Measurements from ENCODE around the gene SFTPB.
"Not testable (repeated sequence)": the region's sequence is repeated elsewhere in the genome, so short reads cannot be mapped to it uniquely, and the experiment has no call there.

The SFTPB gene

DNA sequence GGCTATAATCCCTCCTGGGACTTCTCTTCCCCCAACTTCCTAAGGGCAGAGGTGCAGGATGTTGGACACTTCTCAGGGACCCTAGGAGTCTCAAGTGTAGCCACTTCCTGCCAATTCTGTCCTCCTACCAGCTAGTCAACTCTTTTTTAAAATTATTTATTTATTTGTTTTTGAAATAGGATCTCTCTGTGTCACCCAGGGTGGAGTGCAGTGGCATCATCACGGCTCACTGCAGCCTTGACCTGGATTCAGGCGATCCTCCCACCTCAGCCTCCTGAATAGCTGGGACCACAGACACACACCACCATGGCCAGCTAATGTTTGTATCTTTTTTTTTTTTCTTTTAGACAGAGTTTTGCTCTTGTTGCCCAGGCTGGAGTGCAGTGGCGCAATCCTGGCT, 11.5 kb downstream of the SFTPB start:
- DNase-seq (ENCODE audit: low read depth in 2 of 2) = no peak

DNA sequence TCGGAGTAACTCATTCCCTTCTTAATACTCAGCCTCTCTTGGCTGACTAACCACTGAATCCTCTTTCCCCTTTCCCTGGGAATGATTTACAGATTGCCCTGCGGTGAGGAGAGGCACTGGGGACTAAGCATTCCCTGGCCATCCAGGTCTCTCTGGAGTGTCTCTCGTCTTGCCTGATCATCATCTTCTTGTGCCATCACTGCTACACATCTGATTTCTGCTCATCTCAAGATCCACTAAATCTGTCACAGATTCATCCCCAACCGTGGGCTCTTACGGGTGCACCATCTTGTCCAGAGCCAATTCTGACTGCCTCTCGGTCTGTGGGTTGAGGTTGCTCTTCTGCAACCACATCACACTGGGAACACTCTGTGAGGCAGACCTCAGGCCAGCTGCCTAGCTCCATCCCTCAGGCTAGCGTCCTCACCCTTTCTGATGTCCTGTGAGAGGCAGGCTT, 12.0 kb downstream of the SFTPB start:
- DNase-seq (ENCODE audit: low read depth in 2 of 2) = peak; percentile 35 to 39

DNA sequence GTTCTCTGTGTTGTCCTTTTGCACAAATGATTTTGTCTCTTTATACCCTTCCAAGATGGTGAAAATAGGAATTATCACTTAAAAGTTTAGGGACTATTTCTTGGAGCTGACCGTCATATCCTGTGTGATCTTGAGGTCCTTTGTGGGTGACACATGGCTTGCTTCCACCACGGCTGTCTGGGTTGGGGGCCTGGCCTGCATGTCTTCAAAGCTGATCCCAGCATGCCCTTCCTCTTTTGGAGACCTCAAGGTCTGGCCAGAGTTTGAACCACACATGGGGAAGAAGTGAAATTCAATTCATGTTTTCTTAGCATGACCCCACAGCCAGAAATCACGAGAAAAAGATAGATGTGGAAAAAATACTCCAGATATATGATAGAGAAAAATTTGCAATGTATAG, 14.0 kb downstream of the SFTPB start:
- no peak for DNase-seq (ENCODE audit: low read depth in 2 of 2)

DNA sequence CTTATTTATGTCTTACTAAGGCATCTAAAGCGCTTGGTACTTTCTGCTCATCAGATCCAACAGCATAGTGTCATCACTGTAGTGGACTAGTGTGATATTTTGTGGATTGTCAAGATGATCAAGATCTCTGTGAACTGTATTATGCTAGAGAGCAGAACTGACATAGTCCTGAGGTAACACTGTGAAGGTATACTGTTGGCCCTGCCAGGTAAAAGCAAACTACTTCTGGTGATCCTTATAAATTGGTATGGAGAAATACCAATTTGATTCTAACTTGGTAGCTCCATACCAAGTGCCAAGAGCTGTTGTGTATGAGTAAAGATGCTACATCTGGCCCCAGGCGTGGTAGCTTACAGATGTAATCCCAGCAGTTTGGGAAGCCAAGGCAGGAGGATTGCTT, 15.9 kb downstream of the SFTPB start:
- no peak for DNase-seq (ENCODE audit: low read depth in 2 of 2)

DNA sequence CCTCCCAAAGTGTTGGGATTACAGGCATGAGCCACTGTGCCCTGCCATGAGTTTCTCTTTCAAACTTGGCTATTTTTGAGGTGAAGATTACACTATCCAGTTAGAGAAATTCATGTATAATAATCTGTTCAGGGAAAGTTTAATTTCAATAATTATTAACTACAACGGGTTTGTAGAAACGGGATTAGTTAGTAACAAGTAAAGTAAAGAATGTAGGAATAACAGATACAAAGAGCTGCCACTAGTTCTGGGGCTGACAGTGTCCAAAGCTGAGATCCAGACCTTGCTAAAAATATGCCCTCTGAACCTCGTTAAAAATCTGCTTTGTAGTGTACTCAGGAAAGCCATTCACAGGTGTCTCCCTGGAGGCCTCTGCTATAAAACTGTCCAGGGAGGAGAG, 16.9 kb downstream of the SFTPB start:
- DNase-seq (ENCODE audit: low read depth in 2 of 2) = no peak

DNA sequence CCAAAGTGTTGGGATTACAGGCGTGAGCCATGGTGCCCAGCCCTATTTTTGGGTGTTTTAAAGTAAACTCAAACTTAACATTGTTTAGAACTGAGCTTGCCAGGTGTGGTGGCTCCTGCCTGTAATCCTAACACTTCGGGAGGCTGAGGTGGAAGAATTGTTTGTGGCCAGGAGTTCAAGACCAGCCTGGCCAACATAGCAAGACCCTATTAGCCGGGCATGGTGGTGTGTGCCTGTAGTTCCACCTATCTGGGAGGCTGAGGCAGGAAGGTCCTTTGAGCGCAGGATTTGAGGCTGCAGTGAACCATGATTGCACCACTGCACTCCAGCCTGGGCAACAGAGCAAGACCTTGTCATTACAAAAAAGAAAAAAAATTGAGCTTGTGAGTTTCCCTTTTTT, 17.5 kb downstream of the SFTPB start:
- no peak for DNase-seq (ENCODE audit: low read depth in 2 of 2)

DNA sequence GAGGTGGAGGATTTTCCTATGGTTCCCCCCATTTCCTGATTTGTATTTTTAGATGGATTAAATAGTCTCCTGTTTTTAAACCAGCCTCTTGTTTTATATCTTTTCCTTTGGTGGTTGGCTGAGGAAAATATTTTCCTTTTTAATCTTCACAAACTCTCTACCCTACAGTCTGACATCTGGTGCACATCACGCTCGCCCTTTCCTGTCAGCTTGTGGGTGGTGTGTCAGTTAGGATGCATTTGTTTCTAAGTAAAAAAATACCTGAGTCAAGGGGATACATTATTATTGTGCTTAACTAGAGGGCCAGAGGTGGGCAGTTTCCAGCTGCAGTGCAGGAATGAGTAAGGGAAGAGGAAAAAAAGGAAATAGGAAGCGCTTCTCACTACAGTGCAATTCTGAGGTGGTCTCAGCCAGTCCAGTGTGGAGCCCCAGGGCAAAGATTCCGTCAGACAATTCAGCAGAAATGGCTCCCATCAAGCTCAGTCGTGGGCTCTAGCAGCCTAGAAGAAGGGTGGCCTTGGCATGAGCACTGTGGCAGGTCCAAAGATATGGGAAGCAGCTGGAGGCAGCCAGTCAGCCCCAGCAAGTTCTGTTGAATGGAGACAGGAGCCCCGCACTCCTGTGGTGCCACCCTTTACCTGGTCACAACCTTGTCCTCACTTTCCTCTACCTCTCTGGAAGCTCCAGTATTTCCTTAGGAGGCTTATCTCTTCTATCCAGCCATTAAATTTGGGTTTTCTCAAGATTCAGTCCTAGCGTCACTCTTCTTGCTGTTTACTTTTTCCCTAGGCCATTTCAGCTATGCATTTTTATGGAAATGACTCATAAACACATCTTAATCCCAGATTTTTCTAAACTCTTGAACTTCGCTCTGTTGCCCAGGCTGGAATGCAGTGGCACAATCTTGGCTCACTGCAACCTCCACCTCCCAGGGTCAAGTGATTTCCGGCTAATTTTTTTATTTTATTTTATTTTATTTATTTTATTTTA, 18.5 kb downstream of the SFTPB start:
- no peak for DNase-seq (ENCODE audit: low read depth in 2 of 2)

DNA sequence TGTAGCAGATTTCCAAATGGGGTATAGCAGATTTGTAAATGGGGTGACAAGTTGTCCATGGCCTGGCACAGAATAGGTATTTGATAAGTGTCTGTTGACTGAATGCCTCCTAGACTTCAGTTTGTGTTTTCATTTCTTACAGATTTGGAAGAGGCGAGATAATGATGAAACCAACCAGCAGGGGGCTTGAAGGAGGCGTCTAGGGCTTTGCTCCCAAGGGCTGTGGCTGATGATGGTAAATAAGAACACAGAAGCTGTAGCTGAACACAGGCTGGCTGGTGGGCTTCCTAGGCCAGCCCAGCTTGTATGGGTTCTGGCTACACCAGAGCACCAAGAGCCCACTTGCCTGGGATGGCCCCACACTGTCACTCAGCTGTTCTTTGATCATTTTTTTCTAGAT, 19.4 kb downstream of the SFTPB start:
- DNase-seq (ENCODE audit: low read depth in 2 of 2) = no peak

DNA sequence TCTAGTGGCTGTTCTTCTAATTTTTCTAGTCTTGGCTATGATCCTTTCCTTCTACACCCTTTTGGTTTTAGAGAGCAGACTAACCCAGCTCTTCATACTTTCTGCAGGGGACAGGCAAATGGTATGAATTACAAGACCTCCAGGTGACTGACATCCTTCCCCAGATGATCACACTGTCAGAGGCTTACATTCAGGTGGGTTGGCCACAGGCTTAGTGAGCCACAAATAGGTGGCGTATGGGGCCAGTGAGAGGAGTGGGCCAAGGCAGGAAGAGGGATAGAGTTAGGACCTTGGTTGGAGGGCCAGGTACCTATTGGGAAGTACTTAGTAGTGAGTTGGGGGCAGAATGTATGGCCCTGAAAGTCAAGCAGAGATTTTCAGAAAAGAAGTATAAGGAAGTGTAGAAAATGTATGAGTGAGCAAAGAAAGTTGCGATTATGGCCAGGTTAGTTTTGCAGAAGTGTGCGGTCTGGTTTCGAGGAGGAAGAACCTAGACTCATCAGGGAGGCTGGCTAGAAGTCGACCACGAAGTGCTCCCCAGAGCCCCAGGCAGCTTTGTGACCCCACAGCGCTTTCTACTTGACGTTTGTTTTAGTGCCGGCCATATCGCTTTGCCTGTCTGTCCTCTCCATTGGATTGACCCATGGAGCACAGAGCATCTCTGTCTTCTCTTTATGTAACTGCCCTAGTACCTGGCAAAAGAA, 20.0 kb downstream of the SFTPB start:
- DNase-seq (ENCODE audit: low read depth in 2 of 2) = no peak

DNA sequence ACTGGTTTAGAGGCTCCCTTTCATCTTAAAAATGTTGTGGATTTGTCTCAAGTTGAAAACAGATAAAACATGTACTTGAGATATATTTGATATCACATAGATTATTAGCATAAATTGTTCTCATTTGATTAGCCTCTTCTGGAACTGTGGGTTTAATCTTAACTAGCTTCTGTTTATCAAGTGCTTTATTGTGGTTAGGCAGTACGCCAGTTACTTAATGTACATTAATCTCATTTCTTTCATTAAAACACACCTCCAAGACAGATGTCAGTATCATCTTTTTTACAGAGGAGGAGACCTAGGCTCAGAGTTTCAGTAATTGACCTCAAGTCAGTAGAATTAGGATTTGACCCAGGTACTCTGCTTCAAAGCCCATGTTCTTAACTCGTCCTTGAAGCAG, 21.8 kb downstream of the SFTPB start:
- DNase-seq (ENCODE audit: low read depth in 2 of 2) = no peak

DNA sequence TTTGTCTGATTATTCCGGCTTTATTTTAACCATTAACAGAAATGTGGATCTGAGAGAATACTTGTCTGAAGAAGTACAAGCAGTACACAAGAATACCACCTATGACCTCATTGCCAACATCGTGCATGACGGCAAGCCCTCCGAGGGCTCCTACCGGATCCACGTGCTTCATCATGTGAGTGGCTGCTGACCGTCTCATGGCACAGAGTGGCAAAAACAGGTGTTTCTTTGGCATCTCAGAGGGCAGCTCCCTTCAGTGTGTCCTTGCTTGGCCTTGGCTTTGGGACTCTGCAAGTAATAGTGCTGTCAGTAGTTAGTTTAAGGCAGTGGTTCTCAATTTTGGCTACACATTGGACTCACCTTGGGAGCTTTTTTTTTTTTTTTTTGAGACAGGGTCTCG, 23.1 kb downstream of the SFTPB start:
- no peak for DNase-seq (ENCODE audit: low read depth in 2 of 2)

DNA sequence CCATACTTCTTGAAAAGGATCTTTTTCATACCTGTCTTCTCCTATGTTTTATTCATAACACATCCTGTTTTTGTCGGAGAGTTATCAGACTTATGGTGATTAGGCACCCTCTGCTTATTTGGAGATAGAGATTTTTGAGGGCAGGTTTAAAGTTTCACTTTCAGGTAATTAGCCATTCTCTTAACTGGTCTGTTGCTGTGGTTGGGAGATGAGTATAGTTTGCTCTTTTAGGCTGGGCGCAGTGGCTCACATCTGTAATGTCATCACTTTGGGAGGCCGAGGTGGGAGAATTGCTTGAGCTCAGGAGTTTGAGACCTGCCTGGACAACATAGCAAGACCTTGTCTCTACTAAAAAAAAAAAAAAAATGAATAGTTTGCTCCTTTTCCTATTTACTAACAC, 25.3 kb downstream of the SFTPB start:
- no peak for DNase-seq (ENCODE audit: low read depth in 2 of 2)

DNA sequence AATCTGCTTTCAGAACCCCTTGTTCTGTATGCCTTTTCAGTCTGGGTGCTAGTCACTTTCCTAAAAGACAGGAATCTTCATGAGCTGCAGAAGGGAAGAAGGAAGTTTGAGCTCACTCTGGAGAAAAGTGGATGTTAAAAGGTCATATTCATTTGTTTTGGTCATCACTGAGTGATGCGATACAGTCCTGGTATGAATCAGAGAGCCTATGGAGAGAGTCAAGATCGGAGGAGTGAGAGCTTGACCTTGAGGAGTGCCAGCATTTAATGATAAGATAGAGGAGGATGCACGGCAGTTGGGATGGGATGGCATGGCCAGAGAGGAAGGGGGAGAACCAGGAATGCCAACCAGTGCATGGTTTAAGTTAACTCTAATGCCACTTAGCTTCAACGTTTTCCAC, 32.4 kb downstream of the SFTPB start:
- no peak for DNase-seq (ENCODE audit: low read depth in 2 of 2)

DNA sequence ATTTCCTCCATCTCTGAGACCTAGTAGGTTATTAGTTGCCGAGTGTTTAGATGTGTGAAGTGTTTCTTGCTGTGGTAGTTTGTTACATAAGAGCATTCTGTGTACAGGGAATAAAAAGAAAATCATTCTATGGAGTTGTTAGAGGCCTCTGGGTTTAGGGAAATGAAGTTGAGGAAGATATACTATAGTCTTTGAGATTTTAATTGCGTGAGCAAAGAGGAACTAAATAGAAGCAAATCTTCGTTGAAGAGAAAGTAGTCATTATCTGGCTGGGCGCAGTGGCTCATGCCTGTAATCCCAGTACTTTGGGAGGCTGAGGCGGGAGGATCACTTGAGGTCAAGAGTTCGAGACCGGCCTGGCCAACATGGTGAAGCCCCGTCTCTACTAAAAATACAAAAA, 33.0 kb downstream of the SFTPB start:
- no peak for DNase-seq (ENCODE audit: low read depth in 2 of 2)

DNA sequence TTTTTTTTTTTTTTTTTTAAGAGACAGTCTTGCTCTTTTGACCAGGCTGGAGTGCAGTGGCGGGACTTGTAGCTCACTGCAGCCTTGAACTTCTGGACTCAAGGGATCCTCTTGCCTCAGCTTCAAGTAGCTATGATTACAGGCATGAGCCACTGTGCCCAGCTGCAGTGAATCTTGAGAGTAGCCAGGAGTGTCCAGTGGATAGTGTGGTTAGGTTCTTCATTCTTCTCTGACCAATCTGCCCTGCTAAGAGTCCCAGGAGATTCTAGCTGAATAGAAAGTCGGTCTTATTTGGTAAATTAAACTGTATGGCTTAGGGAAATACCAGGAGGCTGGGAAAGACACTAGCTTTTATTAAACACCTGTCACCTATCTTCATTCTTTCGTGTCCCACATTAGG, 36.7 kb downstream of the SFTPB start:
- DNase-seq (ENCODE audit: low read depth in 2 of 2) = no peak

DNA sequence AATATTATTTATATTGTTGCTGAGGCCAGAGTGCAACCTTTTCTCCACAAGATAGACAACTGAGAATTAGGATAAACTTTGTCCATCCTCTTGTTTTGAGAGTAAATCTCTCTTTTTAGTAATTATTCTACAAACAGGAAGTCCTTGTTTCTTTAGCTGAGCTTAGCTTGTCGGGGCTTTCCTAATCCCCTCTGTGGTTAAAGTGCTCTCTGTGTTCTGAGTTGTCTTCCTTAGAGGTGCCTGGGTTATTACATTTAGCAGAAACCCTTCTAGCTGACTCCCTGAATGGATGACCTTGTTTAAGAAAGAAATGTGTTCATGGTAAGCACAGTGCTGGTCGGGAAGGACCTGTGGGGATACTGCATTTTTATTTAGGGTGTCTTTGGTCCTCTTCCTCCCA, 39.3 kb downstream of the SFTPB start:
- no peak for DNase-seq (ENCODE audit: low read depth in 2 of 2)

DNA sequence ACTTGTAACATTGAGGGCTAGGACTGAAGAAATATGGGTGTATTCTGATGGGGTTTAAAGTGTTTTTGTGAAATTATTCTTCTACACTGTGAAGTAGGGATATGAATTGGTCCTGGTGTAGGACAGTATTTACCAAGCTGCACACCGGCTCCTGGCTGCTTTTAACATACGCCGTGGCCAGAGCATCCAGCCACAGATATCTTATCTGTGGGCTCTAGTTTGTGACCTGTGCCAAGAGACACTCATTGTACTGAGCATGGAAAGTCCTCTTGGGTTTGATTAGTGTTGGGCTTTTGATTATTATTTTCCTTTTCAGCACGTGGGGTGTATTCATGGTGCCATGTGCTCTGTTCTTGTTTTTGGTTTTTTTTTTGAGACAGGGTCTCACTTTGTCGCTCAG, 44.0 kb downstream of the SFTPB start:
- no peak for DNase-seq (ENCODE audit: low read depth in 2 of 2)

DNA sequence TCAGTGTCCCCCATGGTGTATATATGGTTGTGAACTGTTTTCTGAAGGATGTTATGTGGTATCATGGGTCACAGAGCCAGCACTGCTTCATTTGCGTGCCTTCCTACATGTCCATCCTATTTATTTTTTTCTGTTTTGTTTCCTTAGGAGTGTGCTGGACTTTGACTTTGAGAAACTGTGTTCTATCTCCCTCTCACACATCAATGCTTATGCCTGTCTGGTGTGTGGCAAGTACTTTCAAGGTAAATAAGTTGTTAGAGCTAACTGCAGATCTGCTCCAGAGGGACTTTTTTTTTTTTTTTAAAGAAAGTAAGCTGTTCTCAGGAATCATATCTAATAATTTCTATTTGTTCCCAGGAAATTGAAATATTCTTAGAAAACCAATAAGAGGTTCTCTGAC, 46.7 kb downstream of the SFTPB start:
- no peak for DNase-seq (ENCODE audit: low read depth in 2 of 2)

DNA sequence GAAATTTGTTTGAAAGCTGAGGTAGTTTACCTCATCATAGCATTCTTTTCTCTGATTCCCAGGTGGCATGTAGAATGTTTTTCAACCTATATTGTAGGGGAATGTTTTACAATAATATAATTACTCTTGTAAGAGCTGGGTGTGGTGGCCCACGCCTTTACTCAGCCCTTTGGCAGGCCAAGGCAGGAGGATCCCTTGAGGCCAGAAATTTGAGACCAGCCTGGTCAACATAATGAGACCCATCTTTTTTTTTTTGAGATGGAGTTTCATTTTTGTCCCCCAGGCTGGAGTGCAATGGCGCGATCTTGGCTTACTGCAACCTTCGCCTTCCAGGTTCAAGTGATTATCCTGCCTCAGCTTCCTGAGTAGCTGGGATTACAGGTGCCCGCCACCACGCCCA, 48.4 kb downstream of the SFTPB start:
- no peak for DNase-seq (ENCODE audit: low read depth in 2 of 2)

DNA sequence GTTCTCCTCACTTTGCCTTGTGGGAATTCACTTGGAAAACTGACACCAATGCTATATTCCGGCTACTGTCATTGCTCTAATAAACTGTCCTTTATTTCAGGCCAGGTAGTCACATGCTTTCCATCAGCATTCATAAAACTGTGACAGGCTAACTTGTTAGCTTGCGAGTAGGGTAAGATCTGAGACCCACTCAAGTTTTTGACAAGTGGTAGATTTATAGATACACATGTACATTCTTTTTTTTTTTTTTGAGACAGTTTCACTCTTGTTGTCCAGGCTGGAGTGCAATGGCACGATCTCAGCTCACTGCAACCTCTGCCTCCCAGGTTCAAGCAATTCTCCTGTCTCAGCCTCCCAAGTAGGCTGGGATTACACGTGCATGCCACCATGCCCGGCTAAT, 50.3 kb downstream of the SFTPB start:
- DNase-seq (ENCODE audit: low read depth in 2 of 2) = not testable (repeated sequence)

DNA sequence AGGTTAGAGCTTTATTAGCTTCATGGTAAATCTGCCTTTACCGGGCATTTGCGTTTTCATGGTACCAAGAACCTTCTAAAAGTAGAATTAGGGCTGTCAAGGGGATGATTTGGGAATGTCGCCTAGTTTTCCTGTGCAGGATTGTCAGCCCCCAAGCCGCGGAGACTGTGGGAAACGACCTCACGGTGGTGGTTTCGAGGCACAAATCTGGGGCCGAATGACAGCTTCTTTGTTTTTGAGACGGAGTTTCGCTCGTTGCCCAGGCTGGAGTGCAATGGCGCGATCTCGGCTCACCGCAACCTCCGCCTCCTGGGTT, 52.6 kb downstream of the SFTPB start:
- no peak for DNase-seq (ENCODE audit: low read depth in 2 of 2)

DNA sequence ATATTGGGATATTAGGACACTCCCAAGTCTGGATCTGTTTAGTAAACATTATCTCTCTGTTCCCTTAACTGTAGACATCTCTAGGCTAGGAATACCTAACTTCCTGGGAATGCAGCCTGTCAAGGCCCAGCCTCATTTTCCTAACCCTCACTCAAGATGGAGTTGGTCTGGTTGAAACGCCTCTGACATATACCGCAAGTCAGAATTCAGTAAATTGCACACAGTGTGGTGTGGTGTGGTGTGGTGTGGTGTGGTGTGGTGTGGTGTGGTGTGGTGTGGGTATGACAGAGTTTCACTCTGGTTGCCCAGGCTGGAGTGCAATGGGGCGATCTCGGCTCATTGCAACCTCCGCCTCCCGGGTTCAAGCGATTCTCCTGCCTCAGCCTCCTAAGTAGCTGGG, 53.2 kb downstream of the SFTPB start:
- not testable (repeated sequence) for DNase-seq (ENCODE audit: low read depth in 2 of 2)

Data from fibroblast of skin of left quadriceps (primary cell).